Caco-2 (cell line): Measurements from ENCODE around the gene TAS2R46. TPM values are rescaled to one million over a fixed set of nuclear protein-coding genes. Genes with fewer than 3 reads are reported as not detected.
"Not testable (repeated sequence)": the region's sequence is repeated elsewhere in the genome, so short reads cannot be mapped to it uniquely, and the experiment has no call there.

Source experiments
- BruUV-seq: library from RNA; stranded (reverse); fragments of 400-500 nt; replicated peaks from 2 replicates; lab custom pipeline; 2021; lab: Mats Ljungman, UMichigan
- CTCF ChIA-PET: fragments of 300-600 bp; sonication (Branson Sonifier 250); formaldehyde crosslinking; loops from one replicate; lab custom pipeline; 2022; ENCODE audit warnings: antibody characterized with exemption; lab: Charles Lee
- POLR2A ChIA-PET: fragments of 300-600 bp; sonication (Branson Sonifier 250); formaldehyde crosslinking; loops from one replicate; lab custom pipeline; 2022; ENCODE audit warnings: antibody characterized with exemption; lab: Charles Lee
- DNase-seq, 2 experiments: peaks; one replicate each; pipeline versions ENCODE4 v3.0.0 to v3.0.0-alpha.2; 2020 to 2022
- H3K27me3 ChIP-seq: replicated peaks from 2 replicates; pipeline ENCODE4 v1.6.0; 2011; ENCODE audit warnings: low read length; ENCODE audit not compliant: control insufficient read depth, insufficient read depth
- H3K36me3 ChIP-seq: 2 replicates; pipeline ENCODE4 v1.5.1; 2011; ENCODE audit warnings: low read length; ENCODE audit not compliant: control insufficient read depth, insufficient read depth
- H3K4me1 ChIP-seq: fragments of 250-450 bp; sonication (Bioruptor Pico); 2 replicates; pipeline ENCODE4 v1.5.1; 2020; ENCODE audit warnings: mild to moderate bottlenecking
- H3K4me3 ChIP-seq: 2 replicates; pipeline ENCODE4 v1.5.1; 2011; ENCODE audit warnings: low read depth, mild to moderate bottlenecking, control low read depth, low read length
- H3K9me3 ChIP-seq: fragments of 250-450 bp; sonication (Bioruptor Pico); 2 replicates; pipeline ENCODE4 v1.5.1; 2020; ENCODE audit warnings: mild to moderate bottlenecking, moderate library complexity
- H3K27ac Mint-ChIP-seq: one replicate; pipeline ENCODE4 v1.8.0; 2022; ENCODE audit warnings: mixed read lengths; ENCODE audit not compliant: unreplicated experiment
- H3K27me3 Mint-ChIP-seq: one replicate; pipeline ENCODE4 v1.8.0; 2022; ENCODE audit warnings: mixed read lengths; ENCODE audit not compliant: insufficient read depth, unreplicated experiment
- H3K36me3 Mint-ChIP-seq: one replicate; pipeline ENCODE4 v1.8.0; 2022; ENCODE audit warnings: mild to moderate bottlenecking, mixed read lengths; ENCODE audit not compliant: insufficient read depth, unreplicated experiment
- H3K4me1 Mint-ChIP-seq: one replicate; pipeline ENCODE4 v1.8.0; 2022; ENCODE audit warnings: low read depth, mixed read lengths; ENCODE audit not compliant: unreplicated experiment
- H3K4me3 Mint-ChIP-seq: one replicate; pipeline ENCODE4 v1.8.0; 2022; ENCODE audit warnings: mild to moderate bottlenecking, moderate library complexity, mixed read lengths; ENCODE audit not compliant: unreplicated experiment
- H3K9me3 Mint-ChIP-seq: one replicate; pipeline ENCODE4 v1.8.0; 2022; ENCODE audit warnings: mixed read lengths; ENCODE audit not compliant: unreplicated experiment
- intact Hi-C: fragments of 100-400 bp; cut with micrococcal nuclease; formaldehyde crosslinking; loops from one replicate; pipeline ENCODE4 v1.10.0; 2022; ENCODE audit not compliant: unreplicated experiment
- total RNA-seq: library from RNA; stranded (reverse); gene quantifications from 2 replicates; pipeline ENCODE4 v1.2.3, GENCODE V29; 2022
- TF ChIP-seq, protein P1 (sequence below), 2 experiments: fragments of 200-600 bp in 1 of 2; IDR thresholded peaks; 1 replicate in 1 of 2; 2 replicates in 1 of 2; pipeline versions ENCODE4 v1.5.1 to v1.8.0; 2011 to 2022; ENCODE audit warnings: antibody characterized with exemption in 1 of 2, control low read depth in 1 of 2, inconsistent platforms in 1 of 2, low read depth in 1 of 2, low read length in 1 of 2, mild to moderate bottlenecking in 1 of 2, moderate library complexity in 1 of 2; ENCODE audit not compliant: insufficient read depth in 1 of 2, severe bottlenecking in 1 of 2, unreplicated experiment in 1 of 2

TAS2R46 gene
- total RNA-seq, 1 experiment from 2014 or later, result 2.3 TPM

DNA sequence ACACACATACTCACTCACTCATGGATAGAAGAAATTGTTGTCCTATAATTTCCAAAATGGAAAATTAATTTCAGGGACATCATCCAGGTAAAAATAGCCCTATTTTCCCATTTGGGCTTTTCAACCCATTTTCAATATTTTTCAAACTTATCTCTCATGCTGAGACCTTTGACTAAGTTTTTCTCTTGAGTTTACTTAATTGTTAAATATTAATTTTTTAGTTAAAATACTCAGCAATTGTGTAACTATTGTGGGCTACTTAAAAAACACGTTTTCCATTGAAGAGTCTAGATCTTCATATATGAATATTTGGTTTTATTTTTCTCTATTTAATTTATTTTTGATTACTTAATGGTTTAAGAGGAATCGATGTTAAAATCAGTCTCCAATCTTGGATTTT is 44.2 kb upstream of the TAS2R46 start:
- Histone ChIP-seq H3K27me3 (no peaks in the 10 kb centered on the region), H3K4me1 (peaks cover 6% of the 10 kb centered on the region; the same call in 1 of the 2 replicates), H3K9me3 (peaks cover 3% of the 10 kb centered on the region; the same call in 1 of the 2 replicates), H3K4me3 (no peak overlapping the region), H3K36me3 (no peaks in the 10 kb centered on the region)
- intact Hi-C loops, result no loop called here
- no peak overlapping the region for H3K27ac Mint-ChIP-seq
- H3K9me3 Mint-ChIP-seq, result peaks cover 44% of the 10 kb centered on the region
- H3K27me3 Mint-ChIP-seq, result no peaks in the 10 kb centered on the region
- no peaks in the 10 kb centered on the region for H3K4me1 Mint-ChIP-seq
- no peak overlapping the region for H3K4me3 Mint-ChIP-seq
- ChIA-PET CTCF (no interaction called here), POLR2A (no interaction called here)
- BruUV-seq, result no TSS peak
- peaks cover 38% of the 10 kb centered on the region for H3K36me3 Mint-ChIP-seq
- TF ChIP-seq, protein P1, sequence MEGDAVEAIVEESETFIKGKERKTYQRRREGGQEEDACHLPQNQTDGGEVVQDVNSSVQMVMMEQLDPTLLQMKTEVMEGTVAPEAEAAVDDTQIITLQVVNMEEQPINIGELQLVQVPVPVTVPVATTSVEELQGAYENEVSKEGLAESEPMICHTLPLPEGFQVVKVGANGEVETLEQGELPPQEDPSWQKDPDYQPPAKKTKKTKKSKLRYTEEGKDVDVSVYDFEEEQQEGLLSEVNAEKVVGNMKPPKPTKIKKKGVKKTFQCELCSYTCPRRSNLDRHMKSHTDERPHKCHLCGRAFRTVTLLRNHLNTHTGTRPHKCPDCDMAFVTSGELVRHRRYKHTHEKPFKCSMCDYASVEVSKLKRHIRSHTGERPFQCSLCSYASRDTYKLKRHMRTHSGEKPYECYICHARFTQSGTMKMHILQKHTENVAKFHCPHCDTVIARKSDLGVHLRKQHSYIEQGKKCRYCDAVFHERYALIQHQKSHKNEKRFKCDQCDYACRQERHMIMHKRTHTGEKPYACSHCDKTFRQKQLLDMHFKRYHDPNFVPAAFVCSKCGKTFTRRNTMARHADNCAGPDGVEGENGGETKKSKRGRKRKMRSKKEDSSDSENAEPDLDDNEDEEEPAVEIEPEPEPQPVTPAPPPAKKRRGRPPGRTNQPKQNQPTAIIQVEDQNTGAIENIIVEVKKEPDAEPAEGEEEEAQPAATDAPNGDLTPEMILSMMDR (IDR thresholded peaks at IDR 0.05; ENCODE audit: insufficient read depth in 1 of 2, low read depth in 1 of 2, low read length in 1 of 2, severe bottlenecking in 1 of 2, unreplicated experiment in 1 of 2), result no peak
- DNase-seq, result no peak

DNA sequence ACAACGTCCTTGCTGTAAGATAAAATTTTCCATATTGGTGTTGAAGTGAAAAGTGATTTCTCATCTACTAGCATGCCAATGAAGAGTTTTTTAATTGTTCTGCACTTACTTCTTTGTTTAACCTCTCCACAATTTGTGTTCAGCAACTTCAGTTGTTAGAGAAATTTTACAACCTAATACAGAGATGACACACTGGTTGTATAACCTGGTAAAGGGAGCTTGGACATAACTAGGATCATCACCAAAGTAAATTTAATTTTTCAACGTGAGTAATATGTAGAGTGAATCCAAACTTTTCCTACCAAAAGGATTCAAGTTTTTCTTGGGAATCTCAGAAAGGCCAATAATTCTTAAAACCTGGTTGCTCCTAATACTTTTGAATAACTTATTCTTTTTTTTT is 43.5 kb upstream of the TAS2R46 start:
- Mint-ChIP-seq H3K36me3 (peaks cover 35% of the 10 kb centered on the region), H3K27me3 (no peaks in the 10 kb centered on the region), H3K27ac (no peak overlapping the region), H3K4me3 (no peak overlapping the region), H3K9me3 (peaks cover 37% of the 10 kb centered on the region), H3K4me1 (no peaks in the 10 kb centered on the region)
- H3K9me3 ChIP-seq, result peaks cover 7% of the 10 kb centered on the region; the same call in 1 of the 2 replicates
- H3K27me3 ChIP-seq, result no peaks in the 10 kb centered on the region
- peaks cover 6% of the 10 kb centered on the region; the same call in 1 of the 2 replicates for H3K4me1 ChIP-seq
- no TSS peak for BruUV-seq
- intact Hi-C loops, result no loop called here
- ChIA-PET POLR2A (no interaction called here), CTCF (interaction anchor here (0.5 kb wide), 1 partner anchor 1994 kb away, joined by 5 read pairs; no protein-coding TSS in a partner anchor)
- no peak overlapping the region for H3K4me3 ChIP-seq
- TF ChIP-seq, protein P1 (IDR thresholded peaks at IDR 0.05; ENCODE audit: insufficient read depth in 1 of 2, low read depth in 1 of 2, low read length in 1 of 2, severe bottlenecking in 1 of 2, unreplicated experiment in 1 of 2), result no peak
- DNase-seq, result no peak
- H3K36me3 ChIP-seq, result peaks cover 1% of the 10 kb centered on the region; the same call in 1 of the 2 replicates

DNA sequence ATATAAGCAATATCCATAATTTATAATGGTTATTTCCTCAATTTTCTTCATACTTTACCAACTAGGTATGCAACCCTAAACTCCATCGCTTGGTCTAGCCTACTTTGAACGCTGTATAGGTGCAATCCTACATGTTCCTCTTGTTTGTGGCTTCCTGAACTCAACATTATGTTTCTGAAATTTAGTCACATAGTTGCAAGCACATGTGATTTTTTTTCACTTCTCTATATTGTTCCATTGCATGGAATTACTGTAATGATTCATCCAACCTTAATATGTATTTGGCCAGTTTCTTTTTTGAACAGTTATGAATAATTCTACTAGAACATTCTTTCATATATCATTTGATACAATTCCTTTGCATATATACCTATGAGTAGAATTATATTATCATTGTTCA is 32.8 kb upstream of the TAS2R46 start:
- intact Hi-C loops, H3K9me3 ChIP-seq, H3K27ac Mint-ChIP-seq, H3K36me3 Mint-ChIP-seq, H3K4me3 ChIP-seq, H3K4me3 Mint-ChIP-seq, H3K4me1 ChIP-seq, H3K27me3 Mint-ChIP-seq, H3K9me3 Mint-ChIP-seq, BruUV-seq, POLR2A ChIA-PET, H3K27me3 ChIP-seq, H3K4me1 Mint-ChIP-seq, CTCF ChIA-PET, H3K36me3 ChIP-seq, DNase-seq: not testable (repeated sequence)

DNA sequence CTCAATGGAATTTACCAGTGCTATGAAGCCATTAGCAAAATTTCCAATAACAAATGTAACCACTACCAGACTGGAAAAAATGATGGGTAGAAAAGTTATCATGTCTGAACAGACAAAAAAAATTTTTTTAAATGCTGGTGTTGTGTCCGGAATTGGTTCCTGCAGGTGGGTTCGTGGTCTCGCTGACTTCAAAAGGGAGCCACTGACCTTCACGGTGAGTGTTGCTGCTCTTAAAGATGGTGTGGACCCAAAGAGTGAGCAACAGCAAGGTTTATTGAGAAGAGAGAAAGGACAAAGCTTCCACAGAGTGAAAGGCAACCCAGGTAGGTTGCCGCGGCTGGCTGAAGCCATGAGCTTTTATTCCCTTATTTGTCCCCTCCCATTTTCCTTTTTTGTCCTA is 30.0 kb upstream of the TAS2R46 start, which contains the start of gene TAS2R43:
Gene TAS2R43, minus strand, starts transcription at position 186 of the 400 bp plus-strand sequence. Its CDS starts 84 bp downstream, at position 102.
- Mint-ChIP-seq H3K27me3 (no peaks in the 10 kb centered on the region), H3K4me1 (no peaks in the 10 kb centered on the region), H3K27ac (no peak within 1 kb of the TSS), H3K9me3 (no peaks in the 10 kb centered on the region), H3K36me3 (no peaks in the 10 kb centered on the region), H3K4me3 (no peak within 1 kb of the TSS)
- H3K36me3 ChIP-seq, result no peaks in the 10 kb centered on the region
- intact Hi-C loops, result no loop called here
- ChIA-PET POLR2A (no interaction called here), CTCF (no interaction called here)
- H3K4me1 ChIP-seq, result no peaks in the 10 kb centered on the region
- no peaks in the 10 kb centered on the region for H3K27me3 ChIP-seq
- H3K4me3 ChIP-seq, result no peak within 1 kb of the TSS
- H3K9me3 ChIP-seq, result no peaks in the 10 kb centered on the region
- no TSS peak for BruUV-seq
- no peak for DNase-seq
- TF ChIP-seq, protein P1 (IDR thresholded peaks at IDR 0.05; ENCODE audit: insufficient read depth in 1 of 2, low read depth in 1 of 2, low read length in 1 of 2, severe bottlenecking in 1 of 2, unreplicated experiment in 1 of 2), result no peak
